Endothelial cell of umbilical vein (primary cell): ENCODE results near the gene ACSS2. TPM values are rescaled to one million over a fixed set of nuclear protein-coding genes. Genes with fewer than 3 reads are reported as not detected.

Experiments used
- BruUV-seq: library from RNA; stranded (reverse); fragments of 400-500 nt; replicated peaks from 2 replicates; lab custom pipeline; 2021; lab: Mats Ljungman, UMichigan
- CTCF ChIA-PET: fragments of 300-600, 350-600 bp; sonication (Branson Sonifier 250); formaldehyde crosslinking; loops from one replicate; lab custom pipeline; 2021; ENCODE audit warnings: antibody characterized with exemption, inconsistent platforms; lab: Charles Lee
- POLR2A ChIA-PET: fragments of 300-600, 350-600 bp; sonication (Branson Sonifier 250); formaldehyde crosslinking; loops from one replicate; lab custom pipeline; 2021; ENCODE audit warnings: antibody characterized with exemption, inconsistent platforms; lab: Charles Lee
- DNase-seq: peaks from one replicate; pipeline ENCODE4 v3.0.0-alpha.2; 2011; ENCODE audit warnings: low read depth, low spot score
- FAIRE-seq: peaks from 2 replicates; lab custom pipeline; 2011; peaks lifted over from hg19 to GRCh38; lab: Jason Lieb, UNC
- H2AFZ ChIP-seq: 2 replicates; pipeline ENCODE4 v1.6.0; 2012; ENCODE audit warnings: low read depth, low read length, control low read depth, inconsistent platforms
- H3K27ac ChIP-seq: 2 replicates; pipeline ENCODE4 v1.5.1; 2011; ENCODE audit warnings: low read depth, mild to moderate bottlenecking, control low read depth, low read length, moderate library complexity; ENCODE audit not compliant: insufficient read depth
- H3K27me3 ChIP-seq, 2 experiments: 2 replicates each; pipeline versions ENCODE4 v1.6.0 to v1.6.1; 2011; ENCODE audit warnings: low read length in 2 of 2, mixed read lengths in 1 of 2; ENCODE audit not compliant: control insufficient read depth in 2 of 2, insufficient read depth in 2 of 2
- H3K36me3 ChIP-seq, 2 experiments: 2 replicates in 1 of 2; 3 replicates in 1 of 2; pipeline ENCODE4 v1.5.1; 2011; ENCODE audit warnings: low read length in 2 of 2, mild to moderate bottlenecking in 1 of 2, moderate library complexity in 1 of 2; ENCODE audit not compliant: control insufficient read depth in 2 of 2, insufficient read depth in 2 of 2; ENCODE audit errors: extremely low read depth in 1 of 2
- H3K4me1 ChIP-seq: 3 replicates; pipeline ENCODE4 v1.5.1; 2011; ENCODE audit warnings: mild to moderate bottlenecking, low read length; ENCODE audit not compliant: control insufficient read depth, insufficient read depth; ENCODE audit errors: extremely low read depth
- H3K4me2 ChIP-seq: 2 replicates; pipeline ENCODE4 v1.6.1; 2011; ENCODE audit warnings: low read length, control low read depth, mixed read lengths; ENCODE audit not compliant: insufficient read depth
- H3K4me3 ChIP-seq, 3 experiments: fragments of 200-600 bp in 1 of 3; sonication (generic), shearing (Covaris generic) in 1 of 3; replicated peaks in 1 of 3; 2 replicates each; pipeline ENCODE4 v1.5.1; 2011 to 2016; ENCODE audit warnings: control low read depth in 3 of 3, low read length in 3 of 3, mild to moderate bottlenecking in 2 of 3, inconsistent platforms in 1 of 3, low read depth in 1 of 3, moderate library complexity in 1 of 3; ENCODE audit not compliant: insufficient read depth in 1 of 3
- H3K79me2 ChIP-seq: 2 replicates; pipeline ENCODE4 v1.6.0; 2012; ENCODE audit warnings: low read length, inconsistent platforms; ENCODE audit not compliant: control insufficient read depth, insufficient read depth
- H3K9ac ChIP-seq: replicated peaks from 2 replicates; pipeline ENCODE3; 2011; ENCODE audit warnings: low read length, control low read depth; ENCODE audit not compliant: insufficient read depth; ENCODE audit errors: extremely low read depth
- H3K9me1 ChIP-seq: replicated peaks from 3 replicates; pipeline ENCODE4 v1.6.0; 2011; ENCODE audit warnings: mild to moderate bottlenecking, low read length; ENCODE audit not compliant: control insufficient read depth, insufficient read depth; ENCODE audit errors: extremely low read depth
- H3K9me3 ChIP-seq: replicated peaks from 2 replicates; pipeline ENCODE4 v1.5.1; 2012; ENCODE audit warnings: low read length, inconsistent platforms; ENCODE audit not compliant: control insufficient read depth, insufficient read depth
- H4K20me1 ChIP-seq: replicated peaks from 2 replicates; pipeline ENCODE3; 2011; ENCODE audit warnings: mild to moderate bottlenecking, low read length; ENCODE audit not compliant: control insufficient read depth, insufficient read depth; ENCODE audit errors: extremely low read depth
- EZH2 ChIP-seq: IDR thresholded peaks from 2 replicates; pipeline ENCODE4 v1.6.1; 2012; ENCODE audit warnings: borderline replicate concordance, low read depth, mild to moderate bottlenecking, moderate library complexity, low read length, inconsistent platforms; ENCODE audit not compliant: severe bottlenecking
- FOS ChIP-seq: IDR thresholded peaks from 2 replicates; pipeline ENCODE4 v1.6.1; 2011; ENCODE audit warnings: mild to moderate bottlenecking, low read length, moderate library complexity, borderline replicate concordance; ENCODE audit not compliant: insufficient read depth
- GATA2 ChIP-seq: IDR thresholded peaks from 2 replicates; pipeline ENCODE4 v1.7.0; 2011; ENCODE audit warnings: low read depth, mild to moderate bottlenecking, moderate library complexity, mixed read lengths, low read length; ENCODE audit not compliant: insufficient read length, insufficient read depth
- JUN ChIP-seq: IDR thresholded peaks from 2 replicates; pipeline ENCODE4 v1.6.1; 2011; ENCODE audit warnings: borderline replicate concordance, low read depth; ENCODE audit not compliant: insufficient read length, insufficient read depth
- MYC ChIP-seq: IDR thresholded peaks from one replicate; pipeline ENCODE4 v1.6.1; 2011; ENCODE audit warnings: mild to moderate bottlenecking, low read depth, low read length
- POLR2A ChIP-seq: IDR thresholded peaks from 2 replicates; pipeline ENCODE4 v1.6.1; 2012; ENCODE audit warnings: low read depth, mild to moderate bottlenecking, control low read depth, low read length
- POLR2AphosphoS5 ChIP-seq: IDR thresholded peaks from 2 replicates; pipeline ENCODE4 v1.6.1; 2012; ENCODE audit warnings: low read depth, mild to moderate bottlenecking, control low read depth, low read length, moderate library complexity; ENCODE audit not compliant: insufficient read depth
- dilution Hi-C: fragments of 300-500 bp; cut with MboI; formaldehyde crosslinking; loops from one replicate; pipeline ENCODE4 v1.15.0; 2019; ENCODE audit warnings: low sequenced_read_pairs; ENCODE audit not compliant: extremely low pct_ligation_motif_present
- intact Hi-C: fragments of 100-400 bp; cut with micrococcal nuclease; formaldehyde crosslinking; loops from one replicate; pipeline ENCODE4 v1.10.0; 2022
- polyA plus RNA-seq, 4 experiments: library from polyadenylated mRNA; depleted of rRNA in 3 of 4; stranded (reverse) in 3 of 4; unstranded in 1 of 4; fragments of >200 nt; gene quantifications; 2 replicates each; pipeline versions ENCODE4 v1.2.1 to v1.2.3, GENCODE V29; 2011 to 2012; ENCODE audit warnings: missing spikeins in 1 of 4
- total RNA-seq: library from RNA; stranded (reverse); gene quantifications from 2 replicates; pipeline ENCODE4 v1.2.3, GENCODE V29; 2021
- TF ChIP-seq, protein P1 (sequence below): IDR thresholded peaks from 2 replicates; pipeline ENCODE4 v1.6.1; 2011; ENCODE audit not compliant: insufficient read depth, insufficient read length
- TF ChIP-seq, protein P2 (sequence below), 2 donors: IDR thresholded peaks; 1 replicate in 1 of 2; 2 replicates in 1 of 2; pipeline ENCODE4 v1.5.1; 2011; ENCODE audit warnings: low read length in 2 of 2, mild to moderate bottlenecking in 2 of 2, moderate library complexity in 2 of 2, control low read depth in 1 of 2, inconsistent platforms in 1 of 2, low read depth in 1 of 2; ENCODE audit not compliant: insufficient read depth in 1 of 2; ENCODE audit errors: extremely low read depth in 1 of 2

The ACSS2 gene
- total and polyA plus RNA-seq, 2 donors (not counting 3 experiments of a cell fraction or from before 2014, with no cell fraction given) = 40.7 to 42.3 TPM

GRCh38 chr20:34891166-34892062, 15.0 kb downstream of the ACSS2 start:
- peak; percentile 8 for FAIRE-seq
- H3K9me3 ChIP-seq = no peaks in the 10 kb centered on the region
- H3K9ac ChIP-seq = no peak overlapping the region
- no peak overlapping the region for H3K4me3 ChIP-seq
- H3K36me3 ChIP-seq = peaks cover 0 to 2% of the 10 kb centered on the region in 2 experiments
- H3K4me2 ChIP-seq = no peak overlapping the region
- no peak overlapping the region for H3K27ac ChIP-seq
- H3K4me1 ChIP-seq = peaks cover 3% of the 10 kb centered on the region
- ChIA-PET POLR2A (interaction anchor here (1.0 kb wide), 1 partner anchor 8 kb away, joined by 3 read pairs; no protein-coding TSS in a partner anchor), CTCF (interaction anchor here (1.6 kb wide), 1 partner anchor 64 kb away, joined by 4 read pairs; the partner anchor contains the start of genes GSS and MYH7B)
- dilution Hi-C loops (no loop called here), intact Hi-C loops (no loop called here)
- no peak overlapping the region for H2AFZ ChIP-seq
- TF ChIP-seq EZH2 = no peak
- peak; percentile 40 for TF ChIP-seq FOS
- H3K79me2 ChIP-seq = peaks cover 2% of the 10 kb centered on the region
- DNase-seq = no peak
- no peaks in the 10 kb centered on the region for H3K27me3 ChIP-seq
- H4K20me1 ChIP-seq = no peaks in the 10 kb centered on the region
- no TSS peak for BruUV-seq
- H3K9me1 ChIP-seq = no peaks in the 10 kb centered on the region

DNA sequence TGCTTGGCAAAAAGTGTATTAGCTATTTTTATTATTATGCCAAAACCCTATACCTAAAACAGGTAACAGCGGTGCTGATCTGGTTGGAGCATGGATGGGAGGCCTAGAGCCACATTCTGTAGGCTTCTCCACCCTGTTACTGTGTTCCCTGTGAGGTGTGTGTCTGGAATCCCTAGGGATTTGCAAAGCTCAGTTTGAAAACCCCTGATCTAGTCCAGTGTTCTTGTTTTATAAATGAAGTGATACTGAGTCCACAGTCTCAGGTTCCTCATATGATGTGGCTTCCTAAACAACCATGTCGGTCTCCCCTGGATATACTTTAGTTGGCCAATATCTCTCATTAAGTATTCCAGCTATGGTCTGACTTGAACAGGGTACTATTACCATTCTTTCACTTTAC, 16.3 kb downstream of the ACSS2 start:
- no TSS peak for BruUV-seq
- TF ChIP-seq, protein P1, sequence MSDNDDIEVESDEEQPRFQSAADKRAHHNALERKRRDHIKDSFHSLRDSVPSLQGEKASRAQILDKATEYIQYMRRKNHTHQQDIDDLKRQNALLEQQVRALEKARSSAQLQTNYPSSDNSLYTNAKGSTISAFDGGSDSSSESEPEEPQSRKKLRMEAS = no peak
- no peak for TF ChIP-seq MYC
- no peak for TF ChIP-seq POLR2A
- no peak for TF ChIP-seq JUN
- TF ChIP-seq, protein P2, sequence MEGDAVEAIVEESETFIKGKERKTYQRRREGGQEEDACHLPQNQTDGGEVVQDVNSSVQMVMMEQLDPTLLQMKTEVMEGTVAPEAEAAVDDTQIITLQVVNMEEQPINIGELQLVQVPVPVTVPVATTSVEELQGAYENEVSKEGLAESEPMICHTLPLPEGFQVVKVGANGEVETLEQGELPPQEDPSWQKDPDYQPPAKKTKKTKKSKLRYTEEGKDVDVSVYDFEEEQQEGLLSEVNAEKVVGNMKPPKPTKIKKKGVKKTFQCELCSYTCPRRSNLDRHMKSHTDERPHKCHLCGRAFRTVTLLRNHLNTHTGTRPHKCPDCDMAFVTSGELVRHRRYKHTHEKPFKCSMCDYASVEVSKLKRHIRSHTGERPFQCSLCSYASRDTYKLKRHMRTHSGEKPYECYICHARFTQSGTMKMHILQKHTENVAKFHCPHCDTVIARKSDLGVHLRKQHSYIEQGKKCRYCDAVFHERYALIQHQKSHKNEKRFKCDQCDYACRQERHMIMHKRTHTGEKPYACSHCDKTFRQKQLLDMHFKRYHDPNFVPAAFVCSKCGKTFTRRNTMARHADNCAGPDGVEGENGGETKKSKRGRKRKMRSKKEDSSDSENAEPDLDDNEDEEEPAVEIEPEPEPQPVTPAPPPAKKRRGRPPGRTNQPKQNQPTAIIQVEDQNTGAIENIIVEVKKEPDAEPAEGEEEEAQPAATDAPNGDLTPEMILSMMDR (IDR thresholded peaks at IDR 0.05; ENCODE audit: extremely low read depth in 1 of 2, insufficient read depth in 1 of 2, low read depth in 1 of 2, low read length in 2 of 2) = no peak
- no peak for TF ChIP-seq POLR2AphosphoS5
- no peak for TF ChIP-seq GATA2
- TF ChIP-seq FOS = no peak
- TF ChIP-seq EZH2 = no peak
- Histone ChIP-seq H3K9ac (no peak overlapping the region), H2AFZ (no peak overlapping the region), H3K27ac (no peak overlapping the region), H3K9me3 (no peaks in the 10 kb centered on the region), H3K4me3 (no peak overlapping the region), H3K9me1 (no peaks in the 10 kb centered on the region), H3K36me3 (peaks cover 0 to 2% of the 10 kb centered on the region in 2 experiments), H3K79me2 (peaks cover 2% of the 10 kb centered on the region), H3K4me2 (no peak overlapping the region), H3K27me3 (no peaks in the 10 kb centered on the region), H3K4me1 (peaks cover 3% of the 10 kb centered on the region), H4K20me1 (no peaks in the 10 kb centered on the region)
- DNase-seq (no peak), FAIRE-seq (no peak)
- intact Hi-C loops = no loop called here
- dilution Hi-C loops = no loop called here
- POLR2A ChIA-PET = interaction anchor here (0.6 kb wide), 1 partner anchor 29 kb away, joined by 4 read pairs; no protein-coding TSS in a partner anchor
- CTCF ChIA-PET = interaction anchor here (1.3 to 1.6 kb wide), 3 partner anchors 14 to 39 kb away, joined by 3 to 4 read pairs (median 4); no protein-coding TSS in a partner anchor
